Dedifferentiated amniotic fluid mesenchymal stem cell (primary cell): ENCODE measurements around the gene MIS18BP1.
"Not testable (repeated sequence)": the region's sequence is repeated elsewhere in the genome, so short reads cannot be mapped to it uniquely, and the experiment has no call there.

Experiments used
- DNase-seq: peaks from one replicate; pipeline ENCODE4 v3.0.0-alpha.2; 2016; ENCODE audit errors: extremely low spot score

MIS18BP1 gene

GRCh38 chr14:45246151-45246550, 6.9 kb downstream of the MIS18BP1 start:
- DNase-seq: no peak

GRCh38 chr14:45242706-45243105, 10.3 kb downstream of the MIS18BP1 start:
- no peak for DNase-seq

GRCh38 chr14:45238988-45239387, 14.0 kb downstream of the MIS18BP1 start:
- no peak for DNase-seq

- no peak for DNase-seq
These were observed 25.4 kb downstream of the MIS18BP1 start for GRCh38 chr14:45227566-45227965.

GRCh38 chr14:45222485-45223262, 30.3 kb downstream of the MIS18BP1 start:
- DNase-seq: no peak

GRCh38 chr14:45214341-45214740, 38.7 kb downstream of the MIS18BP1 start:
- not testable (repeated sequence) for DNase-seq

- DNase-seq: not testable (repeated sequence)
These were observed 39.3 kb downstream of the MIS18BP1 start for GRCh38 chr14:45213716-45214115.

GRCh38 chr14:45212231-45212630, 40.8 kb downstream of the MIS18BP1 start:
- no peak for DNase-seq

- DNase-seq: no peak
These were observed 41.7 kb downstream of the MIS18BP1 start for GRCh38 chr14:45211295-45211694.

- no peak for DNase-seq
These were observed 42.8 kb downstream of the MIS18BP1 start for GRCh38 chr14:45210159-45210558.

GRCh38 chr14:45204241-45204640, 48.8 kb downstream of the MIS18BP1 start:
- DNase-seq: no peak

- DNase-seq: no peak
These were observed 51.1 kb downstream of the MIS18BP1 start for GRCh38 chr14:45201905-45202304.

GRCh38 chr14:45199230-45199629, 53.8 kb downstream of the MIS18BP1 start:
- DNase-seq: peak; percentile 51

- DNase-seq: no peak
These were observed 54.5 kb downstream of the MIS18BP1 start for GRCh38 chr14:45198551-45198950.

- DNase-seq: no peak
These were observed 58.0 kb downstream of the MIS18BP1 start for GRCh38 chr14:45194964-45195363.

GRCh38 chr14:45185100-45185814, 67.7 kb downstream of the MIS18BP1 start:
- peak; percentile 16 for DNase-seq

- DNase-seq: no peak
These were observed 71.2 kb downstream of the MIS18BP1 start for GRCh38 chr14:45181806-45182205.

- DNase-seq: no peak
These were observed 71.7 kb downstream of the MIS18BP1 start for GRCh38 chr14:45181329-45181728.

GRCh38 chr14:45177076-45177475, 75.9 kb downstream of the MIS18BP1 start:
- DNase-seq: no peak

GRCh38 chr14:45169906-45170305, 83.1 kb downstream of the MIS18BP1 start:
- no peak for DNase-seq

GRCh38 chr14:45156067-45156466, 96.9 kb downstream of the MIS18BP1 start:
- DNase-seq: no peak
